Uterus (tissue), 2 donors: ENCODE data around the gene PHLPP1.

Experiments used
- CTCF ChIP-seq, 4 experiments: fragments of 200-600 bp in 2 of 4; fragments of 450-650 bp in 2 of 4; sonication (generic) in 2 of 4; IDR thresholded peaks; one replicate each; pipeline ENCODE4 v1.5.1; 2016 to 2019; ENCODE audit warnings: antibody characterized with exemption in 4 of 4, mild to moderate bottlenecking in 2 of 4, moderate library complexity in 1 of 4
- POLR2A ChIP-seq, 2 donors: fragments of 450-650 bp; IDR thresholded peaks; one replicate each; pipeline ENCODE4 v1.6.1; 2016; ENCODE audit warnings: antibody characterized with exemption in 2 of 2, mild to moderate bottlenecking in 1 of 2, moderate library complexity in 1 of 2

DNA sequence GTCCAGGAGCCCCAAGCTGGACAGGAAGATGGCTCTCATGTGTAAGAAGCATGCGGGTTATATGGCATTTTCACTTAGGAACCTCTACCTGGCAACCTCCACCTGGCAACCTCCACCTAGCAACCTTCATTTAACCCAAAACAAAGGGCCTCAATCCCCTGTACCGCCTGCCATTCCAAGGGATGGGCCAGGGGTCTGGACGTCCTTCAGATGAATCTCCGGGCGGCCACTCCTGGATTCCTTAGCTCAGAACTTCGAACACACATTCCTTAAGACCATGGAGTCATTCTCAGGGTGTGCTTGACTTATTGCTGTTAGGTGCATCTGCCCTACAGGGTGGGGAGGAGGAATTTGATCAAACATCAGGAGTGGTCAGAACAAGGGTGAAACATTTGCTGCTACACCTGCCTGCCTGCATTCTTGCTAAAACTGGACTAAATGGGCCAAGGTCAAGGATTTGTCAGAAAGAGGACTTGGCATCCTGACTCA is 277.6 kb downstream of the PHLPP1 start:
- TF ChIP-seq POLR2A (IDR thresholded peaks at IDR 0.05) (no peak), CTCF (IDR thresholded peaks at IDR 0.05) (no peak)
